Medulla oblongata (tissue), 1 donor: Measurements from ENCODE around the gene NUCB1.
"Not testable (repeated sequence)": the region's sequence is repeated elsewhere in the genome, so short reads cannot be mapped to it uniquely, and the experiment has no call there.

Source experiments
- DNase-seq: peaks from one replicate; pipeline ENCODE4 v3.0.0-alpha.2; 2015; ENCODE audit errors: extremely low spot score

NUCB1 gene

GRCh38 chr19:48899781-48900476 is at the start of gene NUCB1:
NUCB1 (plus strand) TSS chr19:48900312; CDS start chr19:48900797, 485 bp downstream.
- peak; percentile 100 for DNase-seq

- no peak for DNase-seq
These were observed 47.8 kb upstream of the NUCB1 start for GRCh38 chr19:48852292-48852691.

- no peak for DNase-seq
These were observed 46.6 kb upstream of the NUCB1 start for GRCh38 chr19:48853483-48853882.

GRCh38 chr19:48854103-48854502 is 46.0 kb upstream of the NUCB1 start:
- no peak for DNase-seq

- no peak for DNase-seq
These were observed 43.2 kb upstream of the NUCB1 start for GRCh38 chr19:48856921-48857320.

GRCh38 chr19:48858984-48859710 is 41.0 kb upstream of the NUCB1 start:
- peak; percentile 33 for DNase-seq

GRCh38 chr19:48859711-48860572 is 40.2 kb upstream of the NUCB1 start:
- DNase-seq = peak; percentile 67

- DNase-seq = no peak
These were observed 38.8 kb upstream of the NUCB1 start for GRCh38 chr19:48861313-48861712.

- no peak for DNase-seq
These were observed 37.3 kb upstream of the NUCB1 start for GRCh38 chr19:48862827-48863226.

GRCh38 chr19:48866692-48867091 is 33.4 kb upstream of the NUCB1 start:
- DNase-seq = no peak

GRCh38 chr19:48867123-48867745 is 32.9 kb upstream of the NUCB1 start:
- DNase-seq = no peak

GRCh38 chr19:48867746-48868113 is 32.4 kb upstream of the NUCB1 start:
- no peak for DNase-seq

- no peak for DNase-seq
These were observed 31.8 kb upstream of the NUCB1 start, which contains the start of gene PLEKHA4 for GRCh38 chr19:48868114-48868886. PLEKHA4 (minus strand) TSS chr19:48868617; CDS start chr19:48867620, 997 bp downstream.

GRCh38 chr19:48870048-48870447 is 30.1 kb upstream of the NUCB1 start:
- DNase-seq = no peak

- DNase-seq = not testable (repeated sequence)
These were observed 28.5 kb upstream of the NUCB1 start for GRCh38 chr19:48871471-48872181.

- peak; percentile 99 for DNase-seq
These were observed 27.8 kb upstream of the NUCB1 start, which contains the start of gene PPP1R15A for GRCh38 chr19:48872182-48872883. PPP1R15A (plus strand) TSS chr19:48872421; CDS start chr19:48873234, 813 bp downstream.

- DNase-seq = peak; percentile 78
These were observed 27.1 kb upstream of the NUCB1 start for GRCh38 chr19:48872884-48873475.

- peak; percentile 25 for DNase-seq
These were observed 26.4 kb upstream of the NUCB1 start for GRCh38 chr19:48873476-48874302.
